Esophagus mucosa (tissue), 1 donor: Measurements from ENCODE around the gene VCAN. TPM values are rescaled to one million over a fixed set of nuclear protein-coding genes. Genes with fewer than 3 reads are reported as not detected.

Experiments
- ATAC-seq: fragments of 200-7000 bp; cut with Tn5 transposase; one replicate; pipeline ENCODE4 v1.9.1; 2020
- total RNA-seq: library from RNA; stranded (reverse); gene quantifications from one replicate; pipeline ENCODE4 v1.2.4, GENCODE V29; 2023
- donor health status: DM: yes; HTN: yes; CAD: no.

The VCAN gene
- total RNA-seq, 1 donor from 2014 or later: 3.1 TPM

DNA sequence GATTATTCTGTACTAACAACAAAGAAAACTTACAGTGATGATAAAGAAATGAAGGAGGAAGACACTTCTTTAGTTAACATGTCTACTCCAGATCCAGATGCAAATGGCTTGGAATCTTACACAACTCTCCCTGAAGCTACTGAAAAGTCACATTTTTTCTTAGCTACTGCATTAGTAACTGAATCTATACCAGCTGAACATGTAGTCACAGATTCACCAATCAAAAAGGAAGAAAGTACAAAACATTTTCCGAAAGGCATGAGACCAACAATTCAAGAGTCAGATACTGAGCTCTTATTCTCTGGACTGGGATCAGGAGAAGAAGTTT is 67.9 kb downstream of the VCAN start:
- ATAC-seq: no peak

DNA sequence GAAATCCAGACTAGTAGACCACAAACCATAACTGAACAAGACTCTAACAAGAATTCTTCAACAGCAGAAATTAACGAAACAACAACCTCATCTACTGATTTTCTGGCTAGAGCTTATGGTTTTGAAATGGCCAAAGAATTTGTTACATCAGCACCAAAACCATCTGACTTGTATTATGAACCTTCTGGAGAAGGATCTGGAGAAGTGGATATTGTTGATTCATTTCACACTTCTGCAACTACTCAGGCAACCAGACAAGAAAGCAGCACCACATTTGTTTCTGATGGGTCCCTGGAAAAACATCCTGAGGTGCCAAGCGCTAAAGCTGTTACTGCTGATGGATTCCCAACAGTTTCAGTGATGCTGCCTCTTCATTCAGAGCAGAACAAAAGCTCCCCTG is 68.6 kb downstream of the VCAN start:
- no peak for ATAC-seq

DNA sequence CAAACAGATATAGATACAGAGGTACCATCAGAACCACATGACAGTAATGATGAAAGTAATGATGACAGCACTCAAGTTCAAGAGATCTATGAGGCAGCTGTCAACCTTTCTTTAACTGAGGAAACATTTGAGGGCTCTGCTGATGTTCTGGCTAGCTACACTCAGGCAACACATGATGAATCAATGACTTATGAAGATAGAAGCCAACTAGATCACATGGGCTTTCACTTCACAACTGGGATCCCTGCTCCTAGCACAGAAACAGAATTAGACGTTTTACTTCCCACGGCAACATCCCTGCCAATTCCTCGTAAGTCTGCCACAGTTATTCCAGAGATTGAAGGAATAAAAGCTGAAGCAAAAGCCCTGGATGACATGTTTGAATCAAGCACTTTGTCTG is 69.2 kb downstream of the VCAN start:
- ATAC-seq: no peak

DNA sequence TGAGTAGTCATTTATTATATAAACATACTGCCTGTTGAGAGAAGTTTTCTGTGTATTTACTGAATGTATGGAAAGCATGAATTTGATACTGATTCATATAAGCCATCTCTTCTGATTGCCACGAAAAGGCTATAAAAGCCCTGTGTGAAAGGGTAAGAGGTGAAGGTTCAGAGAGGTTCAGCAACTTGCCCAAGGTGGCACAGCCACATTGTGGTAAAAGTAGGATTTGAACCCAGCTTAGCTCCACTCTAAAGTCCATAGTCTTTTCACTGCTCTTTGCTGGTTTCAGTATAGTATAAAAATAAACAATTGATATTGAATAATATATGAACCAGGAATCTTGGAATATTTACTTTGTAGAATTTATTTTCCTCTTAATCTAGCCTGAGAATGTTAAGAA is 71.3 kb downstream of the VCAN start:
- no peak for ATAC-seq

GRCh38 chr5:83543898-83544297 is 72.4 kb downstream of the VCAN start:
- no peak for ATAC-seq

DNA sequence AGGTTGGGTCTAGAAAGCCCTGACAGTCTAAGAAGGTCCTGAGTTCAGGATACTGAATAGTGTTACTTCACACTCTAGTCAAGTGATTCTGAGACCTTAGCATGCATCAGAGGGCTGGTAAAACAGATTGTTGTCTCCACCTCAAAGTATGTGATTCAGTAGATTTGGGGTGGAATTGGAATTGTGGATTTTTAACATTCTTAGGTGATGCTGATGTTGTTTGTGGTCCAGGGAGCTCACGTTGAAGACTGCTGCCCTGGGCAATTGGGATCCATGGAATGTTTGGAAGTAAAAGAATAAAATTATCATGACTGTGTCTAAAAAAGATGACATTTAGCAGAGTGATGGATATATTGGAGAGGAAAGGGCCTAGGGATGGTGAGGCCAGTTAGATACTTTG is 75.6 kb downstream of the VCAN start:
- ATAC-seq: no peak

DNA sequence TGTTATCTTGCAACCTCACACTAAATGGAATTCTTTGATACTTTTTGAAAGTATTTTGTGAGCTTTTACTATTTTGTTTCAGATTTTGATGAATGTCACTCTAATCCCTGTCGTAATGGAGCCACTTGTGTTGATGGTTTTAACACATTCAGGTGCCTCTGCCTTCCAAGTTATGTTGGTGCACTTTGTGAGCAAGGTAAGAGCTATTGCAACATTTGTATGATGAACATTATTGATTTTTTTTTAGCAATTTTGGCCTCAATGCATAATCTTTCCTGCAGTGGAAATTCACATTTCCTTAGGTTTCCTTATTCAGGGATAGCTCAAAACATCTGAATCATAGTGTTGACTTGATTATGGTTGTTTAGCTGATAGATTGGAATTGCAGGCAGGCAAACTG is 76.3 kb downstream of the VCAN start:
- no peak for ATAC-seq

DNA sequence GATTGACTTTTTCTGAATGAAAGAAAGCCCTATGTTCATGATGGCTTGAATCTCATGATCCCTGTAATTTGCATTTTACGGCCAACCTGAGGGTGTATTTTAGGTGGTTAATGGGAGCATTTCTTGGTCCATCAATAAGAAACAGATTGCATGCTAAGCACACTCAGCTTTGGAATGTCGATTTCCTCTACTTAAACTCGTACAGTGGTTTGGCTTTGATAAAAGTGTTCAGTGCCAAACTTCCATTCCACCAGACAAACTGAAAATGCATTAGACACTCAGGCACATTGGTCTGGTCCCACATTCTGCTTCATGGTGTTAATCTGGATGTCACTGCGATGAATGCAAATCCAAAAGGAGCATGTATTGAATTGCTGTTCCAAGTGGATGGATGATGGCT is 77.0 kb downstream of the VCAN start:
- ATAC-seq: no peak

- no peak for ATAC-seq
Observed at GRCh38 chr5:83549076-83549475, 77.5 kb downstream of the VCAN start.

GRCh38 chr5:83549674-83550073 is 78.1 kb downstream of the VCAN start:
- ATAC-seq: no peak

- no peak for ATAC-seq
Observed at GRCh38 chr5:83551821-83552220, 80.3 kb downstream of the VCAN start.

- no peak for ATAC-seq
Observed at GRCh38 chr5:83552275-83552674, 80.7 kb downstream of the VCAN start.

- ATAC-seq: no peak
Observed at GRCh38 chr5:83553000-83553486, 81.5 kb downstream of the VCAN start.

DNA sequence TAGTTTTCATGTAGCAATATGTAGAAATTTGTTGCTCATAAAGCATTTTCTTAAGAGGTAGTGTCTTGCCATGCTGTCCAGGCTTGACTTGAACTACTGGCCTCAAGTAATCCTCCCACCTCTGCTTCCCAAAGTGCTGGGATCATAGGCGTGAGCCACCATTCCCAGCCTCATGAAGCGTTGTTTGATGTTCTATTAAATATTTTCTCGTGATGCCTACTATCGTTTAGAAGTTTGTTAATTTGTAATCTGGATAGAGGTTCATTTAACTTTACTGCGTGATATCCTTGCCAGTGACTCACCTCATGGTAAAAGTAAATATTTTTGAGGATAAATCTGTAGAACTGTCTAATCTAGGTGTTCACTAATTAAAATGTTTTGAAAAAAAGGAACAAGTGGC is 82.6 kb downstream of the VCAN start:
- ATAC-seq: no peak

GRCh38 chr5:83554686-83555085 is 83.1 kb downstream of the VCAN start:
- no peak for ATAC-seq

DNA sequence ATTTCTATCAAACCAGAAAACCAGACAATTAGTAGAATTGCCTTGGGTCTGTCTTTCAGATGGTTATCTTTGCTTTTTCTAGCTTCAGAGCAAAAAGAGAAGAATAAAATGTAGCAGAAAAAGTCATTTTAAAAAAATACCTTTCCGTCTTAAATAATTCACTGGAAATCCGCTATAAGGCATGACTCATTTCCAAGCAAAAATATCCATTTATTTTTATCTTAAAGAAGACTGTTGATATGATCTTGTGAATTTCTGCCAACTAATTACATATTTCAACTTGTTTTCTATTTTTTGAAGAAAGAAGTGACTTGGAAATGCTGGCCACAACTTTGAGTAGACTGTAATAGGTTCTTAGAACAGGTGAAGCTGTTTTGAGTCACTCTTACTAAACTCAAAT is 83.7 kb downstream of the VCAN start:
- ATAC-seq: no peak

- ATAC-seq: no peak
Observed at GRCh38 chr5:83556190-83556589, 84.6 kb downstream of the VCAN start.

DNA sequence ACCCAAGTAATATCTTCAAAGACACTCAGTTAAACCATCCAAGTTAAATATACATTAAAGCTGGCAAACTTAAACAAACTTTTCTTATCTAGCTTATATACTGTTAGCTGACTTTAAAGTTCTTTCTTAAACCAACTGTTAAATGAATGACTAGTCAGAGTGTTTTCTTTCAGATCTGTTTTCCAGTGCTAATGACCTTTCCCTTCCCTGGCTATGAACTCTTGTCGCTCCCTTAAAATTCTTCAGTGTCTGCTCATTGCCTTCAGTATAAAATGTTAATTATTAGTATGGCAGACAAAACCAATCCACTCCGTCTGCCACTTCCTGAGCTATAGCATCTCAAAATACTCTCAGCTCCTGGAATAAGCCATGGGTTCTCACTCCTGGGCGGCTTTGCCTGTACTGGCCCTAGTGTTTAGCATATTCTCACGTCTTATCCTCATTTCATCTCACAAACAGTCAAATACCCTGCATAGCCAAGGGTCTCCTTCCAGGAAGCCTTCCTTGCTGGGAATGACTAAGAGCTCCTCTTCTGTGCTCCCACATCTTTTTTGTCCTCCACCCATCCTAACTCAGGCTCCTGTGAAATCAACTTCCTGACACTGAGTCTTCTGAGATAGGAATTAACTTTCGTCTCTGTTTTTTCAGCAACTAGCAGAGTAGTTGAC is 87.7 kb downstream of the VCAN start:
- no peak for ATAC-seq

- ATAC-seq: no peak
Observed at GRCh38 chr5:83562071-83562606, 90.6 kb downstream of the VCAN start.

GRCh38 chr5:83562791-83563557 is 91.4 kb downstream of the VCAN start:
- no peak for ATAC-seq

- ATAC-seq: no peak
Observed at GRCh38 chr5:83563631-83564030, 92.1 kb downstream of the VCAN start.

DNA sequence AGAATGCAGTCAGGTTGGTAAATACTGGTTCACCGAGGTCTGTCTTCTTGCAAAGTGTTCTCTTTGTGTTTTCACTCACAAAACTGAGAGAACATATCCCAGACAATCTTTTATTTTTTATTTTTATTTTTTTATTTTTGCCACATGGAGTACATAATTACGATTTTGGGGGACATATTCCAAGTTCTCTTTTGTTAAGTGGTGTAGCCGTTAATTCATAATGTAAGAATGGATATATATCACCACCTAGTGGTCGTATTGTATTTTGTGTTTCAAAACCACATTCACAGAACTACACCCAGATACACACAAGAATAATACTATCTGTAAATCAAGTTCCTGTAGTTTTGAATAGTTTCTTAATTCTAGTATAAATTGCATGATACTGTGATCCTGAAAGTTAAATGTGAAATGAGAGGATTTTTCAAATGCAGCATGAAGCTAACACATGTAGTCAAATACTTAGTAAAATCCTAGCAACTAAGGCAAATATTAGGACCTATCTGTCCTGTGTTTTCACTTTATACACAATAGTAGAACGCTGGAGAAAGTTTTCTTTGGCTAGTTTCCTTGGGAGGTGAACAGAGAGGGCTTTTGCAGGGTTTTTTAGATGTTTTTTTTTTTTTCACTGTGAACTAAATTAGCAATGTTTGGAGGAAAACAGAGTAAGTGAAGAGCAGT is 92.7 kb downstream of the VCAN start:
- ATAC-seq: no peak

- no peak for ATAC-seq
Observed at GRCh38 chr5:83567741-83568140, 96.2 kb downstream of the VCAN start.

DNA sequence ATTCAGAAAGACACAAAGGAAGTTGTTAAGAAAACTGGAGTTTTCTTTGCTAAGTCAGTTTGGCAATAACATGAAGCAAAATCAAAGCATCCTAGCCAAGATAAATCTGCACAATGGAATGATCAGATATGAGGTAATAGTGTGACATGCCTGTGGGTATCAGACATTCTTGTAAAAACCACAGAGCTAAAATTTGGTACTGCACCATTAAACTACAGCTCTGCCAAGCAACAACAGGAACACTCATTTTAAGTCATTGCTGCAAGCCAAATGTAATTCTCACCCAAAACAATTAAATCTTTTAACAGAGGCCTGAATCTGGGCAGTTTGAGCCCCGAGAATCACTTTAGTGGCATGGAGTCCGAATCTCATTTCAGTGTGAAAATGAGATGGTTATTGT is 96.6 kb downstream of the VCAN start:
- no peak for ATAC-seq
